SH-SY5Y (cell line): ENCODE measurements around the gene FBXO22.

Experiments used
- GATA2 ChIP-seq: IDR thresholded peaks from 2 replicates; pipeline ENCODE4 v1.6.1; 2011; ENCODE audit warnings: mild to moderate bottlenecking, low read depth, low read length
- GATA3 ChIP-seq: IDR thresholded peaks from 2 replicates; pipeline ENCODE4 v1.6.1; 2011; ENCODE audit warnings: low read depth, mild to moderate bottlenecking, low read length, moderate library complexity

- TF ChIP-seq GATA3 (no peak), GATA2 (no peak)
Measured at GRCh38 chr15:75923756-75924155, 20.1 kb downstream of the FBXO22 start.
